ENCODE measurements around the gene PPP4R1. TPM values are rescaled to one million over a fixed set of nuclear protein-coding genes. Genes with fewer than 3 reads are reported as not detected.

Gene PPP4R1
- polyA plus RNA-seq, 1 of the 3 experiments (the other 2 are of a cell fraction), result 53.4 TPM

DNA sequence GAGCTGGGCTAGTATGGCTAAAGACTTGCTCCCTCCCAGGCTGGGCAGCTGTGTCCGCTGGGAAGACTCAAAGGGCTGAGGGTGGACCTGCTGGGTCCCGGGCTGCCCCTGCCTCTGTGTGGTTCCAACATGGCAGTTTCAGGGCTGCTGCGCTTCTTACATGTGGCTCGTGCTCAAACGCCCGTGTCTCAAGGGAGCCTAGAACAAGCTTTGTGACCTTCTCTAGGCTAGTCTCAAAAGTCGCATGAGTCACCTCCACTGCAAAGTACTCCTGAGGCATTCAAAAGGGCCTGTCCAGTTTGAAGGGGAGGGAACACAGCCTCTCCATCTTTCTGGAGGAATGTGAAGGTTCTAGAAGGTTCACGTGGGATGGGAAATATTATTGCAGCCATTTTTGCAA is 49.0 kb upstream of the PPP4R1 start:
- no peak overlapping the region for H3K4me2 ChIP-seq
- H3F3A ChIP-seq (replicated peaks; ENCODE audit: insufficient read depth), result no peaks in the 10 kb centered on the region
- H3K9me2 ChIP-seq, result no peaks in the 10 kb centered on the region
- no peaks in the 10 kb centered on the region for H4K20me1 ChIP-seq (ENCODE audit: insufficient read depth)
- TF ChIP-seq, protein P1, sequence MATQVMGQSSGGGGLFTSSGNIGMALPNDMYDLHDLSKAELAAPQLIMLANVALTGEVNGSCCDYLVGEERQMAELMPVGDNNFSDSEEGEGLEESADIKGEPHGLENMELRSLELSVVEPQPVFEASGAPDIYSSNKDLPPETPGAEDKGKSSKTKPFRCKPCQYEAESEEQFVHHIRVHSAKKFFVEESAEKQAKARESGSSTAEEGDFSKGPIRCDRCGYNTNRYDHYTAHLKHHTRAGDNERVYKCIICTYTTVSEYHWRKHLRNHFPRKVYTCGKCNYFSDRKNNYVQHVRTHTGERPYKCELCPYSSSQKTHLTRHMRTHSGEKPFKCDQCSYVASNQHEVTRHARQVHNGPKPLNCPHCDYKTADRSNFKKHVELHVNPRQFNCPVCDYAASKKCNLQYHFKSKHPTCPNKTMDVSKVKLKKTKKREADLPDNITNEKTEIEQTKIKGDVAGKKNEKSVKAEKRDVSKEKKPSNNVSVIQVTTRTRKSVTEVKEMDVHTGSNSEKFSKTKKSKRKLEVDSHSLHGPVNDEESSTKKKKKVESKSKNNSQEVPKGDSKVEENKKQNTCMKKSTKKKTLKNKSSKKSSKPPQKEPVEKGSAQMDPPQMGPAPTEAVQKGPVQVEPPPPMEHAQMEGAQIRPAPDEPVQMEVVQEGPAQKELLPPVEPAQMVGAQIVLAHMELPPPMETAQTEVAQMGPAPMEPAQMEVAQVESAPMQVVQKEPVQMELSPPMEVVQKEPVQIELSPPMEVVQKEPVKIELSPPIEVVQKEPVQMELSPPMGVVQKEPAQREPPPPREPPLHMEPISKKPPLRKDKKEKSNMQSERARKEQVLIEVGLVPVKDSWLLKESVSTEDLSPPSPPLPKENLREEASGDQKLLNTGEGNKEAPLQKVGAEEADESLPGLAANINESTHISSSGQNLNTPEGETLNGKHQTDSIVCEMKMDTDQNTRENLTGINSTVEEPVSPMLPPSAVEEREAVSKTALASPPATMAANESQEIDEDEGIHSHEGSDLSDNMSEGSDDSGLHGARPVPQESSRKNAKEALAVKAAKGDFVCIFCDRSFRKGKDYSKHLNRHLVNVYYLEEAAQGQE (IDR thresholded peaks at IDR 0.05; ENCODE audit: low read depth, low read length), result no peak
- no peak for TF ChIP-seq EP300 (IDR thresholded peaks at IDR 0.05; ENCODE audit: borderline replicate concordance in 1 of 2, low read depth in 1 of 2, low read length in 1 of 2)
- no peak for TF ChIP-seq RCOR1 (IDR thresholded peaks at IDR 0.05; ENCODE audit: low read length)
- no peak for TF ChIP-seq NRF1 (IDR thresholded peaks at IDR 0.05; ENCODE audit: low read depth, low read length)
- TF ChIP-seq JUND (IDR thresholded peaks at IDR 0.05), result no peak
- TF ChIP-seq, protein P2, sequence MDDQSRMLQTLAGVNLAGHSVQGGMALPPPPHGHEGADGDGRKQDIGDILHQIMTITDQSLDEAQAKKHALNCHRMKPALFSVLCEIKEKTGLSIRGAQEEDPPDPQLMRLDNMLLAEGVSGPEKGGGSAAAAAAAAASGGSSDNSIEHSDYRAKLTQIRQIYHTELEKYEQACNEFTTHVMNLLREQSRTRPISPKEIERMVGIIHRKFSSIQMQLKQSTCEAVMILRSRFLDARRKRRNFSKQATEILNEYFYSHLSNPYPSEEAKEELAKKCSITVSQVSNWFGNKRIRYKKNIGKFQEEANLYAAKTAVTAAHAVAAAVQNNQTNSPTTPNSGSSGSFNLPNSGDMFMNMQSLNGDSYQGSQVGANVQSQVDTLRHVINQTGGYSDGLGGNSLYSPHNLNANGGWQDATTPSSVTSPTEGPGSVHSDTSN (IDR thresholded peaks at IDR 0.05), result no peak
- TF ChIP-seq NFIC (IDR thresholded peaks at IDR 0.05; ENCODE audit: borderline replicate concordance), result no peak
- no peak for TF ChIP-seq SMC3 (IDR thresholded peaks at IDR 0.05; ENCODE audit: low read depth, low read length)
- TF ChIP-seq POLR2AphosphoS5 (IDR thresholded peaks at IDR 0.05; ENCODE audit: low read depth, low read length), result no peak
- TF ChIP-seq, protein P3, sequence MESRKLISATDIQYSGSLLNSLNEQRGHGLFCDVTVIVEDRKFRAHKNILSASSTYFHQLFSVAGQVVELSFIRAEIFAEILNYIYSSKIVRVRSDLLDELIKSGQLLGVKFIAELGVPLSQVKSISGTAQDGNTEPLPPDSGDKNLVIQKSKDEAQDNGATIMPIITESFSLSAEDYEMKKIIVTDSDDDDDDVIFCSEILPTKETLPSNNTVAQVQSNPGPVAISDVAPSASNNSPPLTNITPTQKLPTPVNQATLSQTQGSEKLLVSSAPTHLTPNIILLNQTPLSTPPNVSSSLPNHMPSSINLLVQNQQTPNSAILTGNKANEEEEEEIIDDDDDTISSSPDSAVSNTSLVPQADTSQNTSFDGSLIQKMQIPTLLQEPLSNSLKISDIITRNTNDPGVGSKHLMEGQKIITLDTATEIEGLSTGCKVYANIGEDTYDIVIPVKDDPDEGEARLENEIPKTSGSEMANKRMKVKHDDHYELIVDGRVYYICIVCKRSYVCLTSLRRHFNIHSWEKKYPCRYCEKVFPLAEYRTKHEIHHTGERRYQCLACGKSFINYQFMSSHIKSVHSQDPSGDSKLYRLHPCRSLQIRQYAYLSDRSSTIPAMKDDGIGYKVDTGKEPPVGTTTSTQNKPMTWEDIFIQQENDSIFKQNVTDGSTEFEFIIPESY (IDR thresholded peaks at IDR 0.05; ENCODE audit: borderline replicate concordance, low read depth), result no peak
- no peak for TF ChIP-seq ELF1 (IDR thresholded peaks at IDR 0.05)
- no peak for TF ChIP-seq RAD21 (IDR thresholded peaks at IDR 0.05; ENCODE audit: low read length)
- TF ChIP-seq, protein P4, sequence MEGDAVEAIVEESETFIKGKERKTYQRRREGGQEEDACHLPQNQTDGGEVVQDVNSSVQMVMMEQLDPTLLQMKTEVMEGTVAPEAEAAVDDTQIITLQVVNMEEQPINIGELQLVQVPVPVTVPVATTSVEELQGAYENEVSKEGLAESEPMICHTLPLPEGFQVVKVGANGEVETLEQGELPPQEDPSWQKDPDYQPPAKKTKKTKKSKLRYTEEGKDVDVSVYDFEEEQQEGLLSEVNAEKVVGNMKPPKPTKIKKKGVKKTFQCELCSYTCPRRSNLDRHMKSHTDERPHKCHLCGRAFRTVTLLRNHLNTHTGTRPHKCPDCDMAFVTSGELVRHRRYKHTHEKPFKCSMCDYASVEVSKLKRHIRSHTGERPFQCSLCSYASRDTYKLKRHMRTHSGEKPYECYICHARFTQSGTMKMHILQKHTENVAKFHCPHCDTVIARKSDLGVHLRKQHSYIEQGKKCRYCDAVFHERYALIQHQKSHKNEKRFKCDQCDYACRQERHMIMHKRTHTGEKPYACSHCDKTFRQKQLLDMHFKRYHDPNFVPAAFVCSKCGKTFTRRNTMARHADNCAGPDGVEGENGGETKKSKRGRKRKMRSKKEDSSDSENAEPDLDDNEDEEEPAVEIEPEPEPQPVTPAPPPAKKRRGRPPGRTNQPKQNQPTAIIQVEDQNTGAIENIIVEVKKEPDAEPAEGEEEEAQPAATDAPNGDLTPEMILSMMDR (IDR thresholded peaks at IDR 0.05), result no peak
- no peak for TF ChIP-seq TCF12 (IDR thresholded peaks at IDR 0.05)
- TF ChIP-seq SIN3A (IDR thresholded peaks at IDR 0.05; ENCODE audit: borderline replicate concordance, low read depth, low read length), result no peak
- TF ChIP-seq MEF2A (IDR thresholded peaks at IDR 0.05; ENCODE audit: borderline replicate concordance, low read depth), result no peak
- H3K79me2 ChIP-seq (ENCODE audit: insufficient read depth), result no peaks in the 10 kb centered on the region
- no peak overlapping the region for H3K27ac ChIP-seq (ENCODE audit: low read depth in 2 of 2, low read length in 1 of 2)
- H3K36me3 ChIP-seq (replicated peaks in 1 of 2; ENCODE audit: control insufficient read depth in 1 of 2, insufficient read depth in 2 of 2, low read length in 1 of 2), result no peaks in the 10 kb centered on the region
- ChIA-PET POLR2A (no interaction called here), CTCF (no interaction called here)
- no peak overlapping the region for H2AFZ ChIP-seq (ENCODE audit: low read depth)
- no peaks in the 10 kb centered on the region for H3K9me3 ChIP-seq
- no peaks in the 10 kb centered on the region for H3K4me1 ChIP-seq (ENCODE audit: control insufficient read depth in 1 of 2, insufficient read depth in 2 of 2, low read depth in 1 of 2, low read length in 1 of 2)
- no peak overlapping the region for H3K4me3 ChIP-seq (ENCODE audit: low read depth in 2 of 2, low read length in 1 of 2)
- DNase-seq, result no peak
- no peaks in the 10 kb centered on the region for H3K27me3 ChIP-seq (ENCODE audit: insufficient read depth)
- WGBS (ENCODE audit: low lambda C conversion rate), result 92% methylated on average over 6 of the region's 8 CpGs
- no peak overlapping the region for H3K9ac ChIP-seq
